Gastrocnemius medialis (tissue), 4 donors: Measurements from ENCODE around the gene MRC2. TPM values are rescaled to one million over a fixed set of nuclear protein-coding genes. Genes with fewer than 3 reads are reported as not detected.

Source experiments
- ATAC-seq, 2 donors: fragments of 150-250 bp; one replicate each; pipeline ENCODE4 v1.9.1; 2016
- DNase-seq, 2 donors: peaks; one replicate each; pipeline ENCODE4 v3.0.0-alpha.2; 2019
- H3K27ac ChIP-seq, 4 donors: fragments of 200-600 bp; sonication (generic); 1 replicate in 1 of 4; 2 replicates in 3 of 4; pipeline ENCODE4 v1.5.1; 2016 to 2018; ENCODE audit warnings: mild to moderate bottlenecking in 2 of 4, moderate library complexity in 1 of 4
- H3K27me3 ChIP-seq, 3 donors: fragments of 200-600 bp; sonication (generic) in 2 of 3; 1 replicate in 1 of 3; 2 replicates in 2 of 3; pipeline versions ENCODE4 v1.5.1 to v1.6.0; 2016 to 2019; ENCODE audit warnings: mild to moderate bottlenecking in 1 of 3, moderate library complexity in 1 of 3
- H3K36me3 ChIP-seq, 2 donors: fragments of 200-600 bp; sonication (generic) in 1 of 2; one replicate each; pipeline ENCODE4 v1.5.1; 2017 to 2018
- H3K4me1 ChIP-seq, 2 donors: fragments of 200-600 bp; sonication (generic) in 1 of 2; one replicate each; pipeline ENCODE4 v1.5.1; 2016 to 2017; ENCODE audit warnings: mild to moderate bottlenecking in 2 of 2
- H3K4me3 ChIP-seq, 4 donors: fragments of 200-600 bp; sonication (generic) in 3 of 4; 1 replicate in 1 of 4; 2 replicates in 3 of 4; pipeline ENCODE4 v1.5.1; 2016 to 2019; ENCODE audit warnings: mild to moderate bottlenecking in 2 of 4
- H3K9me3 ChIP-seq, 3 donors: fragments of 200-600 bp; sonication (generic) in 2 of 3; 1 replicate in 1 of 3; 2 replicates in 2 of 3; pipeline ENCODE4 v1.5.1; 2016 to 2019
- POLR2A ChIP-seq, 2 donors: fragments of 450-650 bp; IDR thresholded peaks; one replicate each; pipeline ENCODE4 v1.6.1; 2017; ENCODE audit warnings: antibody characterized with exemption in 2 of 2, mild to moderate bottlenecking in 2 of 2, moderate library complexity in 2 of 2
- in situ Hi-C, 4 donors: fragments of 200-750 bp; cut with MboI; loops; one replicate each; pipeline versions ENCODE4 v1.15.0 to v1.8.0; 2017; ENCODE audit warnings: low sequenced_read_pairs in 4 of 4
- intact Hi-C: fragments of 100-400 bp; cut with DNase I; formaldehyde crosslinking; loops from one replicate; pipeline ENCODE4 v1.15.1; 2023; ENCODE audit warnings: low total_unique reads
- total RNA-seq, 4 donors: library from RNA; depleted of rRNA; stranded (reverse); fragments of >200 nt; gene quantifications; one replicate each; pipeline versions ENCODE4 v1.1.0 to v1.2.3, GENCODE V29; 2016
- TF ChIP-seq, protein P1 (sequence below), 5 experiments: fragments of 450-650 bp in 3 of 5; fragments of 200-600 bp in 2 of 5; sonication (generic) in 2 of 5; IDR thresholded peaks in 4 of 5; conservative IDR thresholded peaks in 1 of 5; 1 replicate in 4 of 5; 2 replicates in 1 of 5; pipeline ENCODE4 v1.5.1; 2016 to 2019; ENCODE audit warnings: antibody characterized with exemption in 5 of 5, mild to moderate bottlenecking in 3 of 5, moderate library complexity in 3 of 5

The MRC2 gene
- total RNA-seq, 4 donors from 2014 or later, result 4.8 to 15.0 (median 5.5) TPM

DNA sequence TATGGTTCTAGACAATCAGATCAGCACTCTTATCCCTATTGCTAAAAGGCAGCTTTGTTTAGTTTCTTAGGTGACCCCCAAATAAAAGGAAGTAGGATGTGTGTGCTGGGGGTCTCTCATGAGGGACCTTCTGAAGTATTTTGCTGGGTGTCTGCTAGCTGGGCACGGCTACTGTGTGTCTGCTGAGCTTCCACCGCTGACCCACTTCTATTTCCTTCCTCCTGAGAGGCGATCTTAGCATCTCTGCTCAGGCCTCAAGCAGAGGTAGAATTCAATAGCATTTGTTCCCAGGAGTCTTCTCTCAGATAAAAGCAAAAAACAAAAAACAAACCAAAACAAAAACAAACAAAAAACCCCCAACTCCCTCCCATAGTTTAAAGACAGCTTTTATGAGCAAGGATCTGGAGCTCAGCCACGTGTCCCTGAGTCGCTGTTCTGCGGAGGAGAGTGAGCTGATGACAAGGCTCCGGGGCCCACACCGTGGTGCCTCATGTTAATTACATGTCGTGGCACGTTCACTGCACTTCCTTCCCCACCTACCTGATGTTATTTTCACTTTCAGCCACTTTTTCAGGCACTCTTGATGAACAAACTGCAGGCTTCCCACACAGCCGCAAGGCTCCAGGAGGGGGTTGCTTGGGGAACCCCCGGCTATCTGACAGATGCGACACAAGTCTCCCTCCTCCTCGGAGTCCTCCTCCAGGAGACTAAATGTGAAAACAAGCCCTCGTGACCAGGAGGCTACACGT lies 97.1 kb downstream of the MRC2 start:
- TF ChIP-seq, protein P1, sequence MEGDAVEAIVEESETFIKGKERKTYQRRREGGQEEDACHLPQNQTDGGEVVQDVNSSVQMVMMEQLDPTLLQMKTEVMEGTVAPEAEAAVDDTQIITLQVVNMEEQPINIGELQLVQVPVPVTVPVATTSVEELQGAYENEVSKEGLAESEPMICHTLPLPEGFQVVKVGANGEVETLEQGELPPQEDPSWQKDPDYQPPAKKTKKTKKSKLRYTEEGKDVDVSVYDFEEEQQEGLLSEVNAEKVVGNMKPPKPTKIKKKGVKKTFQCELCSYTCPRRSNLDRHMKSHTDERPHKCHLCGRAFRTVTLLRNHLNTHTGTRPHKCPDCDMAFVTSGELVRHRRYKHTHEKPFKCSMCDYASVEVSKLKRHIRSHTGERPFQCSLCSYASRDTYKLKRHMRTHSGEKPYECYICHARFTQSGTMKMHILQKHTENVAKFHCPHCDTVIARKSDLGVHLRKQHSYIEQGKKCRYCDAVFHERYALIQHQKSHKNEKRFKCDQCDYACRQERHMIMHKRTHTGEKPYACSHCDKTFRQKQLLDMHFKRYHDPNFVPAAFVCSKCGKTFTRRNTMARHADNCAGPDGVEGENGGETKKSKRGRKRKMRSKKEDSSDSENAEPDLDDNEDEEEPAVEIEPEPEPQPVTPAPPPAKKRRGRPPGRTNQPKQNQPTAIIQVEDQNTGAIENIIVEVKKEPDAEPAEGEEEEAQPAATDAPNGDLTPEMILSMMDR (IDR thresholded peaks at IDR 0.05 in 4 of 5, conservative IDR thresholded peaks at IDR 0.05 in 1 of 5), result no peak
- TF ChIP-seq POLR2A (IDR thresholded peaks at IDR 0.05), result no peak
- intact Hi-C loops (no loop called here), in situ Hi-C loops (loop anchor here in 2 of 4 donors (25.0 kb wide), 2 partner anchors 238 to 688 kb away; partner anchors contain the start of gene TANC2 (in 2 of the 2))
- no peaks in the 10 kb centered on the region for H3K9me3 ChIP-seq
- H3K36me3 ChIP-seq, result no peaks in the 10 kb centered on the region
- ATAC-seq (no peak), DNase-seq (no peak)
- H3K27ac ChIP-seq, result no peak overlapping the region
- peaks cover 0 to 3% (median 0%) of the 10 kb centered on the region in 3 donors for H3K27me3 ChIP-seq
- H3K4me1 ChIP-seq, result no peaks in the 10 kb centered on the region
- H3K4me3 ChIP-seq, result no peak overlapping the region

DNA sequence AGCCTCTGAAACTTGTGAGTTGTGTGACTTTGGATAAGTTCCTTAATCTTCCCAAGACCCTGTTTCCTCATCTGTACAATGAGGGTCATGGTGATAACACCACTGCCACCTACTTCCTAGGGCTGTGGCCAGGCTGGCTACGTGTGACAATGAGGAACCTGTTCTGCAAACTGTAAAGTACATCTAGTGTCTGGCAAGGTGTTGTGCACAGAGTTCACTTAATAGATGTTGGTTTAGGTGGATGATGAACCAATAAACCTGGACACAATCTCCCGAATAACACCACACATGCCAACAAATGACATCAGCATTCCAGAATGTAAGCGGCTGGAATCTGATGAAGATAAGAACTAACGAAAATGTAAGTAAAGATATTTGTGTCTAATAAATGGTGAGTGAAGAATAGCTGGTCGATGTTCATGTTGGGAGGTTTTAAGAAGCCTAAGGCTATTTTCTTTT lies 98.3 kb downstream of the MRC2 start:
- intact Hi-C loops, result no loop called here
- no peak for DNase-seq
- no peak for TF ChIP-seq POLR2A (IDR thresholded peaks at IDR 0.05)
- TF ChIP-seq, protein P1 (IDR thresholded peaks at IDR 0.05 in 4 of 5, conservative IDR thresholded peaks at IDR 0.05 in 1 of 5), result no peak

DNA sequence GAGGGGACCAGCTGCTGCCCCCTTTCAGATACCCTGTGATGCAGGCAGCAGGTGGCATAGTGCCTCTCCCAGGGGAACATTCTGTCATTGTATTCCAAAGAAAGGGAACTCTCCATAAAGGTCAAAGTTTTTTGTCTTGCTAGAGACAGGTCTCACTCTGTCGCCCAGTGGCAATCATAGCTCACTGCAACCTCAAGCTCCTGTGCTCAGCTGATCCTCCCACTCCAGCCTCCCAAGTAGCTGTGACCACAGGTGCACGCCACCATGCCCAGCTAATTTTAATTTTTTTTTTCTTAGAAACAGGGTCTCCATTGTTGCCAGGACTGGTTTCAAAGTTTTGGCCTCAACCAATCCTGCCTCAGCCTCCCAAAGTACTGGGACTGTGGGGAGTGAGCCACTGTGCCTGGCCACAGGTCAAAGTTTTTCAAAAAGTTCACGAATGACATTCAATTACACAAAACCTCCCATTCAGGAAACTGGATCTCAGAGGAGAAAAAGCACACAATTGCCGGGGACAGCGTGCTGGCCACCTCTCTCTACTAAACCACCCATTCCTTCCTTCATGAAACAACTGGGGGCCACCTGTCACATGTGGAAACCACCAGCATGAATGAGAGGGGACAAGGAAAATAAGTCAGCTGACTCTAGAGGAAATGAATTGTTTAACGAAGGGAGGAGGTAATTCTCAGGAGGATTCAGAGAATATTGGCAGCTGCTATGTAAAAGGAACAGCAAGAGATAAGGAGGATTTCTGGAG lies 100.6 kb downstream of the MRC2 start:
- in situ Hi-C loops, result no loop called here
- Histone ChIP-seq H3K27me3 (peaks cover 0 to 3% (median 0%) of the 10 kb centered on the region in 3 donors), H3K9me3 (no peaks in the 10 kb centered on the region), H3K4me1 (no peaks in the 10 kb centered on the region), H3K27ac (no peak overlapping the region), H3K4me3 (no peak overlapping the region), H3K36me3 (no peaks in the 10 kb centered on the region)
- DNase-seq (no peak), ATAC-seq (no peak)
- no peak for TF ChIP-seq POLR2A (IDR thresholded peaks at IDR 0.05)
- TF ChIP-seq, protein P1 (IDR thresholded peaks at IDR 0.05 in 4 of 5, conservative IDR thresholded peaks at IDR 0.05 in 1 of 5), result no peak
- intact Hi-C loops, result no loop called here

More for the DNA sequence above, 98.3 kb downstream of the MRC2 start:
- in situ Hi-C loops, result no loop called here
- Histone ChIP-seq H3K4me1 (no peaks in the 10 kb centered on the region), H3K27me3 (peaks cover 0 to 3% (median 0%) of the 10 kb centered on the region in 3 donors), H3K36me3 (no peaks in the 10 kb centered on the region), H3K9me3 (no peaks in the 10 kb centered on the region), H3K27ac (no peak overlapping the region), H3K4me3 (no peak overlapping the region)
- ATAC-seq, result no peak

DNA sequence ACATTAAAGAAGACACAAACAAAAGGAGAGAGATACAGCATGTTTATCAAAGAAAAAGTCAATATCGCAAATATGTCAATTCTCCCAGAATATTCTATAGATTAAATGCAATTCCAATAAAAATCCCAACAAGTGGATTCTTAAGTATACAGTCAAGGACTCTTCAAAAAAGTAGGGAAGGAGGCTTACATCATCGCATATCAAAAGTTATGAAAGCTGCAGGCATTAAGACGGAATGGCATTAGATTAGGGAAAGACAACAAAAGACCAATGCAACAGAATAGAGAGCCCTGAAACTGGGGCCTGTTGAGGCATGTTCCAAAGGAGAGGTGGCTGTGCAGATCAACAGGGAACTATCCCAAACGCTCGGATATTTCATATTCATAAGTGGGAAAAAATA lies 104.7 kb downstream of the MRC2 start:
- in situ Hi-C loops, result no loop called here
- Histone ChIP-seq H3K4me1 (no peaks in the 10 kb centered on the region), H3K36me3 (no peaks in the 10 kb centered on the region), H3K27me3 (no peaks in the 10 kb centered on the region), H3K27ac (no peak overlapping the region), H3K4me3 (no peak overlapping the region), H3K9me3 (no peaks in the 10 kb centered on the region)
- intact Hi-C loops, result no loop called here
- no peak for ATAC-seq
- TF ChIP-seq POLR2A (IDR thresholded peaks at IDR 0.05), result no peak
- TF ChIP-seq, protein P1 (IDR thresholded peaks at IDR 0.05 in 4 of 5, conservative IDR thresholded peaks at IDR 0.05 in 1 of 5), result no peak
- DNase-seq, result no peak
